Esophagus muscularis mucosa (tissue), 4 donors: ENCODE data around the gene HADHA.

Experiments used
- CTCF ChIP-seq, 3 experiments: fragments of 200-600 bp in 2 of 3; fragments of 450-650 bp in 1 of 3; sonication (generic) in 2 of 3; IDR thresholded peaks; one replicate each; pipeline ENCODE4 v1.5.1; 2017 to 2019; ENCODE audit warnings: antibody characterized with exemption in 3 of 3, mild to moderate bottlenecking in 2 of 3, moderate library complexity in 1 of 3
- EP300 ChIP-seq: sonication (generic); formaldehyde crosslinking; IDR thresholded peaks from one replicate; pipeline ENCODE4 v1.6.1; 2017; ENCODE audit warnings: antibody characterized with exemption
- POLR2A ChIP-seq: fragments of 450-650 bp; IDR thresholded peaks from one replicate; pipeline ENCODE4 v1.6.1; 2017; ENCODE audit warnings: antibody characterized with exemption, moderate library complexity, mild to moderate bottlenecking, low read depth
- POLR2AphosphoS5 ChIP-seq, 2 donors: sonication (generic); formaldehyde crosslinking; IDR thresholded peaks; one replicate each; pipeline ENCODE4 v1.6.1; 2017; ENCODE audit warnings: antibody characterized with exemption in 2 of 2

DNA sequence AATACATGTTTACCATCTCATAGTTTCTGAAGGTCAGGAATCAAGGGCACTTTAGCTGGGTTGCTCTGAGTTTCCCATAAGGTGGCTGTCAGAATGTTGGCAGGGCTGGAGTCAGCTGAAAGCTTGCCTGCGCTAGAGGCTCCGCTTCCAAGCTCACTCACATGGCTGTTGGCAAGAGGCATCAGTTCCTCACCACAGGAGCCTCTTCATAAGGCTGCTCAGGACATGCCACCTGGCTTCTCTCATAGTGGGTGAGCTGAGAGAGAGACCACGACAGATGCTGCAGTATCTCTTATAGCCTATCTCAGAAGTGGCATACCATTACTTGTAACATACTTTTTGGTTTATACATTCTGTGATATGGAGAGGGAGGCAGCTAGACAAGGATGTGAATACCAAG, 7.5 kb upstream of the HADHA start:
- TF ChIP-seq CTCF (IDR thresholded peaks at IDR 0.05), result no peak
- TF ChIP-seq POLR2A, result no peak
- peak; percentile 59 to 85 for TF ChIP-seq POLR2AphosphoS5 (IDR thresholded peaks at IDR 0.05)
- no peak for TF ChIP-seq EP300
